Frontal cortex (tissue), 4 donors: ENCODE results near the gene SSRP1. TPM values are rescaled to one million over a fixed set of nuclear protein-coding genes. Genes with fewer than 3 reads are reported as not detected.

Source experiments
- DNase-seq, 2 donors: peaks; one replicate each; pipeline ENCODE4 v3.0.0; 2012; ENCODE audit warnings: low spot score in 2 of 2
- FAIRE-seq: peaks from 2 replicates; lab custom pipeline; 2012; peaks lifted over from hg19 to GRCh38; lab: Jason Lieb, UNC
- total RNA-seq: library from RNA; depleted of rRNA; stranded (reverse); fragments of >200 nt; gene quantifications from one replicate; pipeline ENCODE4 v1.2.3, GENCODE V29; 2014
- donor health status: control.
- donor health status: control.
- donor health status: control.

Gene SSRP1
- total RNA-seq, 1 donor from 2014 or later: 53.8 TPM

- no peak for FAIRE-seq
- no peak for DNase-seq
These were observed 56.6 kb downstream of the SSRP1 start for GRCh38 chr11:57279116-57279515.

GRCh38 chr11:57278721-57279095 lies 57.0 kb downstream of the SSRP1 start:
- no peak for FAIRE-seq
- no peak for DNase-seq

- no peak for FAIRE-seq
- DNase-seq: peak in 1 of 2 donors; percentile 64
These were observed 57.6 kb downstream of the SSRP1 start for GRCh38 chr11:57277845-57278720.

- FAIRE-seq (no peak), DNase-seq (no peak)
These were observed 58.6 kb downstream of the SSRP1 start for GRCh38 chr11:57276971-57277675.

GRCh38 chr11:57276169-57276970 lies 59.3 kb downstream of the SSRP1 start:
- FAIRE-seq (no peak), DNase-seq (no peak)

Other genes starting within 250 kb of the SSRP1 start
- 15.9 TPM for gene LRRC55, start 153.9 kb downstream of the SSRP1 start, total RNA-seq
- gene APLNR, start 98.6 kb downstream of the SSRP1 start, total RNA-seq: 5.3 TPM
- gene TNKS1BP1, start 10.9 kb downstream of the SSRP1 start, total RNA-seq: 20.0 TPM
- gene P2RX3, start 2.5 kb upstream of the SSRP1 start, total RNA-seq: not detected
- gene PRG3, start 45.3 kb upstream of the SSRP1 start, total RNA-seq: not detected
- gene PRG2, start 54.8 kb upstream of the SSRP1 start, total RNA-seq: not detected
- 4.1 TPM for gene SLC43A3, start 91.2 kb upstream of the SSRP1 start, total RNA-seq
- gene RTN4RL2, start 124.6 kb upstream of the SSRP1 start, total RNA-seq: 0.41 TPM
- 2.0 TPM for gene SLC43A1, start 179.8 kb upstream of the SSRP1 start, total RNA-seq
- gene TIMM10, start 194.9 kb upstream of the SSRP1 start, total RNA-seq: 39.9 TPM
- gene SMTNL1, start 201.7 kb upstream of the SSRP1 start, total RNA-seq: not detected
- 57.9 TPM for gene UBE2L6, start 231.8 kb upstream of the SSRP1 start, total RNA-seq